Neural cell (in vitro differentiated cells): ENCODE data around the gene MAP3K14.

ENCODE experiments used
- EP300 ChIP-seq: fragments of 450-650 bp; conservative IDR thresholded peaks from 2 replicates; pipeline ENCODE4 v1.6.1; 2014; ENCODE audit warnings: antibody characterized with exemption, mild to moderate bottlenecking, moderate library complexity; ENCODE audit not compliant: poor library complexity, severe bottlenecking
- EZH2 ChIP-seq: fragments of 200-600, 300-800 bp; shearing (Covaris generic), sonication (generic); IDR thresholded peaks from 2 replicates; pipeline ENCODE4 v1.6.1; 2014; ENCODE audit warnings: antibody characterized with exemption, low read length, borderline replicate concordance, mild to moderate bottlenecking; ENCODE audit not compliant: insufficient read depth, poor library complexity, severe bottlenecking
- MXI1 ChIP-seq: fragments of 450-650 bp; conservative IDR thresholded peaks from 2 replicates; pipeline ENCODE4 v1.6.1; 2014; ENCODE audit warnings: antibody characterized with exemption, mild to moderate bottlenecking; ENCODE audit not compliant: poor library complexity, severe bottlenecking
- POLR2AphosphoS5 ChIP-seq: IDR thresholded peaks from 2 replicates; pipeline ENCODE4 v1.6.1; 2012
- RAD21 ChIP-seq: fragments of 450-650 bp; conservative IDR thresholded peaks from 2 replicates; pipeline ENCODE4 v1.6.1; 2014; ENCODE audit warnings: antibody characterized with exemption, mild to moderate bottlenecking, moderate library complexity
- SMC3 ChIP-seq: fragments of 450-650 bp; conservative IDR thresholded peaks from 2 replicates; pipeline ENCODE4 v1.6.1; 2014; ENCODE audit warnings: antibody characterized with exemption, mild to moderate bottlenecking, moderate library complexity; ENCODE audit not compliant: poor library complexity
- TAF1 ChIP-seq: IDR thresholded peaks from 2 replicates; pipeline ENCODE4 v1.6.1; 2012; ENCODE audit warnings: low read depth
- TF ChIP-seq, protein P1 (sequence below): IDR thresholded peaks from 2 replicates; pipeline ENCODE4 v1.6.1; 2012; ENCODE audit warnings: borderline replicate concordance
- TF ChIP-seq, protein P2 (sequence below): fragments of 450-650 bp; IDR thresholded peaks from 2 replicates; pipeline ENCODE4 v1.5.1; 2014; ENCODE audit warnings: antibody characterized with exemption, mild to moderate bottlenecking, moderate library complexity; ENCODE audit not compliant: poor library complexity, severe bottlenecking

DNA sequence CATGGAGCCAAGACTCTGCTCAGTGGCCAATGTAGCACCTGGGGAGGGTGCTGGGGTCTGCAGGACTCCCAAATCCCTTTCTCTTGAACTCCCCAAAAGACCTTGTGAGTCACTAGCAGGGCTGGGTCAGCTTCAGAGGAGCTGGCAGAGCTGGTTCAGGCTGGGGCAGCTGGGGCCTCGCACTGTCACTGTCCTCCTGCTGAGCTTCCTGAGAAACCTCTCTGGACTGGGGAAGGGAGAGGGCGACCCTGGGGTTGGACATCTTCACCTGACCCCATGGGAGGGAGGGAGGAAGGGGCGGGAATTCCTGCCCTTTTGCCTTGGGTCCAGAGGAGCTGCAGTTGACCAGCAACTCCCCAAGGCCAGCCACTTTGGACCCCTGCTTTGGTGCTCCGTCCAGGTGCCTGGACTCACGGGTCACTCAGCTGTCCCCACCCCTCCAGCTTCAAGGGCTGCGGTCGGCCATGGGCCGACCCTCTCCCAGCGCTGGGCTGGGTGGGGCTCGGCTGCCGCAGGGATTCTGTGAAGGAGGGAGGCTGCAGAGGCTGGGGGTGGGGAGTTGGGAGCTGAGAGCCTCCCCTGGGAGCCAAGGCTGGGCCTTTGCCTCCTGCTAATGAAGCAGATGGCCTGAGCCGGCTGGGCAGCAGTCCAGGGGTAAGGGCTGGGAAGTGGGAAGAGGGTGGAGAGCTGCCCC is 85.9 kb downstream of the MAP3K14 start:
- TF ChIP-seq, protein P1, sequence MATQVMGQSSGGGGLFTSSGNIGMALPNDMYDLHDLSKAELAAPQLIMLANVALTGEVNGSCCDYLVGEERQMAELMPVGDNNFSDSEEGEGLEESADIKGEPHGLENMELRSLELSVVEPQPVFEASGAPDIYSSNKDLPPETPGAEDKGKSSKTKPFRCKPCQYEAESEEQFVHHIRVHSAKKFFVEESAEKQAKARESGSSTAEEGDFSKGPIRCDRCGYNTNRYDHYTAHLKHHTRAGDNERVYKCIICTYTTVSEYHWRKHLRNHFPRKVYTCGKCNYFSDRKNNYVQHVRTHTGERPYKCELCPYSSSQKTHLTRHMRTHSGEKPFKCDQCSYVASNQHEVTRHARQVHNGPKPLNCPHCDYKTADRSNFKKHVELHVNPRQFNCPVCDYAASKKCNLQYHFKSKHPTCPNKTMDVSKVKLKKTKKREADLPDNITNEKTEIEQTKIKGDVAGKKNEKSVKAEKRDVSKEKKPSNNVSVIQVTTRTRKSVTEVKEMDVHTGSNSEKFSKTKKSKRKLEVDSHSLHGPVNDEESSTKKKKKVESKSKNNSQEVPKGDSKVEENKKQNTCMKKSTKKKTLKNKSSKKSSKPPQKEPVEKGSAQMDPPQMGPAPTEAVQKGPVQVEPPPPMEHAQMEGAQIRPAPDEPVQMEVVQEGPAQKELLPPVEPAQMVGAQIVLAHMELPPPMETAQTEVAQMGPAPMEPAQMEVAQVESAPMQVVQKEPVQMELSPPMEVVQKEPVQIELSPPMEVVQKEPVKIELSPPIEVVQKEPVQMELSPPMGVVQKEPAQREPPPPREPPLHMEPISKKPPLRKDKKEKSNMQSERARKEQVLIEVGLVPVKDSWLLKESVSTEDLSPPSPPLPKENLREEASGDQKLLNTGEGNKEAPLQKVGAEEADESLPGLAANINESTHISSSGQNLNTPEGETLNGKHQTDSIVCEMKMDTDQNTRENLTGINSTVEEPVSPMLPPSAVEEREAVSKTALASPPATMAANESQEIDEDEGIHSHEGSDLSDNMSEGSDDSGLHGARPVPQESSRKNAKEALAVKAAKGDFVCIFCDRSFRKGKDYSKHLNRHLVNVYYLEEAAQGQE = no peak
- TF ChIP-seq MXI1 (no peak), TAF1 (no peak), SMC3 (no peak), EZH2 (no peak), RAD21 (no peak), EP300 (no peak), POLR2AphosphoS5 (no peak)
- TF ChIP-seq, protein P2, sequence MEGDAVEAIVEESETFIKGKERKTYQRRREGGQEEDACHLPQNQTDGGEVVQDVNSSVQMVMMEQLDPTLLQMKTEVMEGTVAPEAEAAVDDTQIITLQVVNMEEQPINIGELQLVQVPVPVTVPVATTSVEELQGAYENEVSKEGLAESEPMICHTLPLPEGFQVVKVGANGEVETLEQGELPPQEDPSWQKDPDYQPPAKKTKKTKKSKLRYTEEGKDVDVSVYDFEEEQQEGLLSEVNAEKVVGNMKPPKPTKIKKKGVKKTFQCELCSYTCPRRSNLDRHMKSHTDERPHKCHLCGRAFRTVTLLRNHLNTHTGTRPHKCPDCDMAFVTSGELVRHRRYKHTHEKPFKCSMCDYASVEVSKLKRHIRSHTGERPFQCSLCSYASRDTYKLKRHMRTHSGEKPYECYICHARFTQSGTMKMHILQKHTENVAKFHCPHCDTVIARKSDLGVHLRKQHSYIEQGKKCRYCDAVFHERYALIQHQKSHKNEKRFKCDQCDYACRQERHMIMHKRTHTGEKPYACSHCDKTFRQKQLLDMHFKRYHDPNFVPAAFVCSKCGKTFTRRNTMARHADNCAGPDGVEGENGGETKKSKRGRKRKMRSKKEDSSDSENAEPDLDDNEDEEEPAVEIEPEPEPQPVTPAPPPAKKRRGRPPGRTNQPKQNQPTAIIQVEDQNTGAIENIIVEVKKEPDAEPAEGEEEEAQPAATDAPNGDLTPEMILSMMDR = no peak
